Activated CD4-positive, alpha-beta T cell treated with anti-CD3 and anti-CD28 coated beads, Interleukin-2, amount 50 U/mL, for 16 hours (primary cell): ENCODE measurements around the gene UBQLN4.

Source experiments
- DNase-seq: peaks from one replicate; pipeline ENCODE4 v3.0.0-alpha.2; 2020

UBQLN4 gene

DNA sequence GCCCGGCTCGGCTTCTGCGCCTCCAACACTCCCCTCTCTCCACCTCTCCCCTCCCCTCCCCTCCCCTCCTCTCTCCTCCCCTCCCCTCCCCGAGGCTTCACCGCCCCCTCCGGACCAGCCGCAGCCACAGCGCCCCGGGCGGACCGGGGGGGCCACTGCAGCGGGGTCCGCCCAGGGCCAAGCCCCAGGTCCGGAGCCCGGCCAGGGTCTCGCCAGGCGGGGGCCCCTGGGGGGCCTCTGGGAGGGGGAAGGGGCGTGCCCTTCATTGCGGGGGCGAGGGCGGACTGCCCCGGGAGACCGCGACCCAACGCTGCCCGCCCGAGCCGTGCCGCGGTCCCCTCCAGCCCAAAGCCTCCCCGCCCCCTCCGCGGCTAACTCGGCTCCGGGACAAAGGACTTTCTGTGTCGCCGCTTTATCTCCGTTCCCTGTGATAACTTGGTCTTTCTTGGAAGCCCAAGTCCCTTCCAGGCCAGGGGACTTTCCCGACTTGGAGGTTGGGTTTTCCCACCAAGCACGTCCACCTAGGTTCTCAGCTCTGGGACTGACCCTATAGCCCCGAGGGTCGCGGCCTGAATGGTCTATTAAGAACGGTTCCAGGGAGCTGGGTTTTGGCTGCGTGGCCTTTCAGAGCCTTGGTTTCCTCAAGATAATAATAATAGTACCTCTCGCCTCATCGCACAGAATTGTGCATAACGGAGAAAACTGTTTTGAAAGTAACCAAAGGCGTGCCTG is at the start of gene UBQLN4:
TSS of gene UBQLN4 (minus strand) at position 31 of the 732 bp plus-strand sequence. CDS start 97 bp downstream, outside the sequence.
- DNase-seq: peak; percentile 91

GRCh38 chr1:156102633-156103511 is 49.3 kb upstream of the UBQLN4 start:
- DNase-seq: no peak

DNA sequence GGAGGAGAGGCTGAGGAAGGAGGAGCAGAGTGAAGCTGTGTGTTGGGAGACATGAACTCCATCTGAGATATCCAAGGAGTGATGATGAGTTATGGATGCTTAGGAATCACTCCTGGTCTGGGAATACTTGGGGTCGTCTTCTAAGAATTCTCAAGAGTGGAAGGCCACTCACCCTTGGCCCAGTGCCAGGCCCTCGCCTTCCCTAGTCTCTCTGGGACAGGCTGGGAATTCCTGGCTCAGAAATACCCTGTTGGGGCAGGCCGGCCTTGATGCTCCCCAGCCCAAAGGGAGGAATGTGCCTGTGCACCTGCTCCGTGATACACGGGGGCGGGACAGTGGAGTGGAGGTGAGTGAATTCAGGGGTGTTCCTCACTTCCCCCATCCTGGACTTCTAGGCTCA is 48.3 kb upstream of the UBQLN4 start:
- DNase-seq: no peak

DNA sequence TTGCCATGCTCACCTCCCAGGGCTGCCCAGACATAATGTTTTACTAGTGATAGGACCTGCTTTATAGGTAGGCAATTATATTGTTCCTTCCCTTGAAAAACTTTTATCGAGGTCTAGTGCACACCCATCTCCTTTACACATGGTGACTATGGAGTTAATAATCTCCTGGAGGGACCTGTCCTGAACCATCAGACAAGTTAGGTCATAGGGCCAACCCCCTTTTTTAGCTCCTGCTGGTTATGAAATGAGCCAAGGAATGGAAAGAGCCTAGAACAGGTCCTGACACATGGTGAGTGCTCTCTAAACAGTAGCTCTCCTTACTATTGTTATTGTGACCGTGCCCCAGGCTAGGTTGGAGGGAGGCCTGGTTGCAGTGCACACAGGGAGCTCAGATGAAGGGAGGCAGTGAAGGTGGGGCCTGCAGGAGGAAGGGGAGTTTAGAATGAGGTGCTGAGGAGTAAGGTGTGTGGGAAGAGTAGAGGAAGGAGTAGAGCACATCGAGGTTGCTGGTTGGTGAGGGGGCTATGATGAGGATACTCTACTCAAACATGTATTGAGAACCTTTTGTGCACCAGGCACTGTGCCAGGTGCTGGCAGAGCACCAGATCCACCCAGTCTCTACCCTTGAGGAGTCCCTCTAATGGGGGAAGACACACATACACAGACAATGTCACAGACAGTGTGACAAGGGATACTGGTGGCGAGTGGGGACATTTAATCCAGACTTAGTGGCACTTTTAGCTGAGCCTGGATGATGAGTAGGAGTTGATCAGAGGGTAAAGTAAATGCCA is 46.8 kb upstream of the UBQLN4 start:
- DNase-seq: no peak

DNA sequence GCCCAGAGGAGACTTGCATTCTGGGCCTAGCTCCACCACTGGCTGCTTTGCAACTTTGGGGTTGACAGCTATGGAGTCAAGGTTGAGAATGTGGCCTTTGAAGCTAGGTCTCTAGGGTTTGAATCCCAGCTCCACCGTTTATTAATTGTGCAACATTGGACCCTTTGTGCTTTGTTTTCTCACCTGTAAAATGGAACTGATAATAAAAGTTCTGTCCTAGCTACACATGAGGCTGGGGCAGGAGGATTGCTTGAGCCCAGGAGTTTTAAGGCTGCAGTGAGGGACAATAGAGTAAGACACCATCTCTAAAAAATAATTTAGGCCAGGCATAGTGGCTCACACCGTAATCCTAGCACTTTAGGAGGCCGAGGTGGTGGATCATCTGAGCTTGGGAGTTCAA is 45.7 kb upstream of the UBQLN4 start:
- DNase-seq: no peak

DNA sequence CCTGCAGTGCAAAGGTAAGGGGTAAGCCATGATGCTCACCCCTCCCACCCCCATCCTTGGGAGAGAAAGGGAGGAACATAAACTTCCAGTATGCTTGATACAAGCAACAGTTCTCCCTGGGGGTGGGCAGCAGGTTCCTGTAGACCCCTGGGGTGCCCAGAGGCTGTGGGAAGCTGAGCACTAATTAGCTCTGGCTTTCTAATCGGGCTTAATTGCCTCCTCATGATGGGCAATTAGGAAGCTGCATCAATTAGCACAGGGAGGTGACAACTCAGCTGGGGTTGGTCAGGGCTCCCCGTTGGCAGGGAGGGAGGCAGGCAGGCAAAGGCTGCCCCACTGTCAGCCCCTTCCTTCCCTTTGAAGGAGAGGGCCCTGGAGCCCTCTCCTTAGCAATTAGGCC is 45.2 kb upstream of the UBQLN4 start:
- no peak for DNase-seq

- peak; percentile 79 for DNase-seq
These were observed 44.0 kb upstream of the UBQLN4 start for GRCh38 chr1:156097499-156098178.

DNA sequence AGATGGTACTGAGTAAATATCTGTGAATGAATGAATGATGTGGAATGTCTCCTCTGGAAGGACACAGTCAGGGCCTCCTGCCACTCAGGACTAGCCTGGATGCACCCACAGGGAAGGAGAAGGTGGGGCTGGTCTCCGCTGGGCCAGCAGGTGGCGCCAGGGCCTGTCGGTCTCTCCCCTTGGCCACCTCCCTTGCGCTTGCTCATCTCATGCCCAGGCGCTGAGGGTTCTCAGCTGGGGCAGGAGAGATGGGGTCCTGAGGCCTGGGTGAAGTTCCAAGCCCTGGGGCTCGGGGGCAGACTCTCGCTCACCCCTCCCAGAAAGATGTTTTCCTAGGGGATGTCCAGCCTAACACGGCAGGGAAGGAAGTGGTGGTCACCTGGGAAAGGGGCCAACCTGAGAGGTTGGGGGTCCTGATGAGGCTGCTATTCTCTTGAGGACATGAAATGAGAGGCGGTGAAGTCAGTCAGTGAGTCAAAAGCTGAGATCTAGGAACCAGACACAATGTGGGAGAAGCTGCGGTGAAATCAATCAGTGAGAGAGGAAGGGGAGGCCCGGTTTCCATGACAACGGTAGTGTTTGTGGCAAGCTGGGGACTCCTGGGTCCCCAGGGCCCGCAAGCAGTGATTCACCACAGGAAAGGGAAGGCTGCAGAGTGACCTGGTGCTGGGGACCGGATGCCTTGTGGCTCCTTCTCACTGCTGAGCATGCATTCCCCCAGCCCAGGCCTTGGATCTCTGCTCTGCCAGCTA is 43.2 kb upstream of the UBQLN4 start:
- peak; percentile 99 for DNase-seq

DNA sequence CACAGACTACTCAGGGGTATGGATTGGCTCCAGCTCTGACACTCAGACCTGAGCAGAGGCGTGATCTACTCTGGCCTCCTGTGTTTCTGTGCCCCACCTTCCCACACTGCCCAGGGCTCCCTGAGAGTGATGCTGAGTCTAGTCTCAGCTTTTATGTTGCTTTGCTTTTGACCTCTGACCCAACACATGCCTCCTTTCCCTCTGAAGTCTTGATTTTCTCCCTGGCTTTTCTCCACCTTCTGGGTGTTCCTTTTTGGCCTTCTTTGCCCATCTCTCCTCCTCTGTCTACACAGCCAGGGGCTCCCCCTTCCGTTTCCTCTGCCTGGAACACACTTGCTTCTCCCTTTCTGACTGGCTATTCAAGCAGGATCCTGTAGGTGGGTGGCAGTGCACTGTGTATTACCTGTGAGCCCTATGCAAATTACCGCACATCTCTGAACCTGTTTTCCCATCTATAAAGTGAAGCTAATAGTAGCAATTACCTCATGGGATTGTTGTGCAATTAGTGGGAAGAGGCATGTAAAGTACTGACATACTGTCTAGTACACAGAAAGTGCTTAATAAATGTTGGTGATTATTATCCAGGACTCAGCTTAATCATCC is 42.4 kb upstream of the UBQLN4 start:
- DNase-seq: peak; percentile 49

DNA sequence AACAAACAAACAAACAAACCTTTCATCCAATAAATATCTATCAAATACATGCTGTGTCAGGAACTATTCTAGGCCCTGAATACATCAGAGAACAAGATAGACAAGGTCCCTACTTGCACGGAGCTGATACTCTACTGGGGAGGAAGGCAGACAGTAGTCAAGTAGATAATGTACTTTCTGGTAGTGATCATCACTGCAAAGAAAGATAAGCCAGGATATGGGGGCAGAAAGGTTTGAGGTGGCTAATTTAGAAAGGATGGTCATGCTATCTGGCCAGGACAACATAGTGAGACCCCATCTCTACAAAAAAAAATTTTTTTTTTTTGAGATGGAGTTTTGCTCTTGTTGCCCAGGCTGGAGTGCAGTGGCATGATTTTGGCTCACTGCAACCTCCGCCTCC is 38.0 kb upstream of the UBQLN4 start:
- DNase-seq: no peak

GRCh38 chr1:156090840-156091188 is 37.2 kb upstream of the UBQLN4 start:
- peak; percentile 91 for DNase-seq

- no peak for DNase-seq
These were observed 36.7 kb upstream of the UBQLN4 start for GRCh38 chr1:156090138-156090839.

DNA sequence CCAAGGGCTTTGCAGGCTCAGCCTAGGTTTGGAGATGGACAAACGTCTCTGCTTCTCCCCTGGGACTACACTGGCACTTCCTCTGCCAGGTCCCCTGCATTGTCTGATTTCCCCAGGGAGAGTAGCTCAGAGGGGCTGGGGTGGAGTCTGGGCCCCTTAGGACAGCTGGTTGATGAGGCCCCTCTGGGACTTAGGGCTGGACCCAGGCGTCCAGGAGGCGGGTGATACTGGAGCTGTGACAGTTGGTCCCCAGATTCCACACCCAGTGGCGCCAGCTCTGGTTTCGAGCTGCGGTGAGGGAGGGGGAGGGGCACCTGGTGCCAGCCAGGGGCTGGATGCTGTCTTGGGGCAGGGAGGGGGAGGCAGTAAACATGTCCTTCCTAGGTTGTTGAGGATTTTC is 36.1 kb upstream of the UBQLN4 start:
- DNase-seq: no peak

GRCh38 chr1:156086256-156086662 is 32.7 kb upstream of the UBQLN4 start:
- DNase-seq: no peak

DNA sequence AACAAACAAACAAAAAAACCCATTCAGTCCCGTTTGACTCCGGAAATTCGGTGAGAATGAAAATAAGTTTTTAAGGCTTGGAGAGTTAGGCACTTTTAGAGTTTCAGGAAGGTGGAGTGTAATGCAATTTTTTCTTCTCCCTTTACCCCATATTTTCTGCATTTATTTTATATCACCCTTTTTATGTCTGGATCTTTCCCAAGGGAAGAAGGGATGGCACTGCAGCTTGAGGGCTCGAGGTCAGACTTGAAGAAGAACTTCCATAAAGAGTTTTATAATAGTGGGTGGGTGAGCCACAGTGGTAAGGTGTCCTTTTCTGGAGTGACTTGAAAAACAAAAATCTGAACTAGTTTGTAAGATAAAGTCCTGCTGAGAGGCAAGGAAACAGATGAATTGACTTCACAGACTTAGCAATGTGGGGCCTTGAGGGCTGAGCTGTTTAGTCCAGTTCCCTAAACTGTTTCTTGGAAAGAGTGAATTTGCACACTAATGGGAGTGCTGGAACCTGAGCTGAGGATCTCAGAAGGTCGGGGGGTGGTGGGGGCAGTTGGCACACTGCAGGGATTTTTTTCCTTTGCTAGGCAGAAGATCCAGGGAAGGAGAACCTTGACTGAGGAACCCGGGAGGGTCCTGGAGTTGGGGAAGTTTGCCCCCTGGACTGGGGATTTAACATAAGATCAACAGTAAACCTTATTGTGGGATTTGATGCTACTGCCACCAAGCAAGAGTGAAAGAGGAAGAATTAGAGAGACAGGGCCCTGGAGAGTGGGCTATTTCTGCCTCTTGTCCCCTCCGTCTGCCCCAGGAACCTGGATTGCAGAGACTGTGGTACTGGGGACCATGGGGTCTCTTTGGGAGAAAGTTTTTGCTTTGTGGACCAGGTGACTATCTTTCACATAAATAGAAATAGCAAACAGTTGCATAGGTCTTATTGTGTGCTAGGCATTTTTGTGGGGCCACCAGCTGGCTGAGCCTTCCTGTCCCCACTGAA is 30.5 kb upstream of the UBQLN4 start:
- DNase-seq: no peak

GRCh38 chr1:156082309-156083091 is 28.9 kb upstream of the UBQLN4 start, which contains the start of gene MEX3A:
Gene MEX3A, minus strand, starts transcription at chr1:156082465. Its CDS starts 467 bp downstream, at chr1:156081998.
- DNase-seq: peak; percentile 61

DNA sequence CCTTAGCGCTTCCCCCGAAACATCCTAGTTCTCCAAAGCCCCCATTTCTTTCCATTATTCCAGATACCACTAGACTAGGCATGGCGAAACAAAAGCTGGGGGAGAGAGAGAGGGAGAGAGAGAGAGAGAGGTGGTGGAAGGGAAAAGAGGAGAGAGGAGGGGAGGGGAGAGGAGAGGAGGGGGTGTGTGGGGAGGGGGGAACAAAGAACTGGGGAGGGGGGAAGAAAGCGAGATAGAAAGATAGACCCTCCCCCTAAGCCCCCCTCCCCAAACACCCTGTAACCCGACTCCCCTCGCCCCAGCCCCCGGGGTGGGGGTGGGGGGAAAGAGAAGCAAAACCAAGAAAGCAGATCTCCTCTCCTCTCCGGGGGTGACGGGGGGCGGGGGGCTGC is 28.3 kb upstream of the UBQLN4 start:
- no peak for DNase-seq

- DNase-seq: no peak
These were observed 27.8 kb upstream of the UBQLN4 start for GRCh38 chr1:156081180-156081916.
